ENCODE data around the gene UFM1. TPM values are rescaled to one million over a fixed set of nuclear protein-coding genes. Genes with fewer than 3 reads are reported as not detected.
"Not testable (repeated sequence)": the region's sequence is repeated elsewhere in the genome, so short reads cannot be mapped to it uniquely, and the experiment has no call there.

The UFM1 gene
- total and polyA plus RNA-seq, 2 of the 4 experiments (the other 2 are of a cell fraction) = 43.5 to 94.5 TPM

GRCh38 chr13:38370096-38370495 is 20.4 kb downstream of the UFM1 start:
- H4K20me1 ChIP-seq (ENCODE audit: insufficient read depth, low read length); H2BK120ac ChIP-seq (ENCODE audit: low read depth, low read length); intact Hi-C loops (cut with micrococcal nuclease); H3K79me1 ChIP-seq (ENCODE audit: low read depth in 1 of 2, low read length in 2 of 2); H3K56ac ChIP-seq (ENCODE audit: extremely low read depth, insufficient read depth, low read length); BruUV-seq (replicated peaks); H3K4me1 ChIP-seq (ENCODE audit: control insufficient read depth, insufficient read depth, low read length); dilution Hi-C loops (cut with HindIII; ENCODE audit: low sequenced_read_pairs, unreplicated experiment); H3K27ac ChIP-seq (ENCODE audit: insufficient read depth, low read length); H2BK20ac ChIP-seq (ENCODE audit: low read depth, low read length); H4K8ac ChIP-seq (ENCODE audit: low read depth in 2 of 2, low read length in 2 of 2); H2AK9ac ChIP-seq (replicated peaks; ENCODE audit: low read depth, low read length, poor library complexity); H3K9ac ChIP-seq (ENCODE audit: low read depth, low read length); H2AK5ac ChIP-seq (ENCODE audit: low read depth, low read length); H3K9me3 ChIP-seq (ENCODE audit: control insufficient read depth, insufficient read depth, low read length); H3K4ac ChIP-seq (ENCODE audit: low read depth, low read length); H4K91ac ChIP-seq (ENCODE audit: insufficient read depth, low read depth, low read length); H3K14ac ChIP-seq (replicated peaks; ENCODE audit: low read depth, low read length); H3K36me3 ChIP-seq (ENCODE audit: control insufficient read depth, insufficient read depth, low read length); H3K9me1 ChIP-seq (ENCODE audit: insufficient read depth, low read length); POLR2A ChIA-PET (ENCODE audit: unreplicated experiment); H3K27me3 ChIP-seq (ENCODE audit: control insufficient read depth, insufficient read depth, low read length); H2BK15ac ChIP-seq (ENCODE audit: low read depth, low read length); DNase-seq; H2BK5ac ChIP-seq (ENCODE audit: low read depth, low read length, poor library complexity, severe bottlenecking); CTCF ChIA-PET; H3K4me2 ChIP-seq (ENCODE audit: low read depth, low read length); ATAC-seq (ENCODE audit: low read depth); H3K4me3 ChIP-seq (ENCODE audit: insufficient read depth, low read depth, low read length); H4K5ac ChIP-seq (ENCODE audit: low read depth, low read length); H3K23ac ChIP-seq (ENCODE audit: low read depth, low read length); H3K18ac ChIP-seq (ENCODE audit: low read depth, low read length); H2AFZ ChIP-seq (replicated peaks; ENCODE audit: low read length, poor library complexity): not testable (repeated sequence)
- in situ Hi-C loops (cut with MboI; ENCODE audit: low sequenced_read_pairs) = loop anchor here (25.0 kb wide), 2 partner anchors 733 to 1333 kb away; no protein-coding TSS in a partner anchor
- WGBS, 2 experiments (ENCODE audit: extremely low coverage in 2 of 2, insufficient read length in 1 of 2) = no CpG with 5 or more reads among the region's 3 CpGs
